Pulmonary artery endothelial cell (primary cell): ENCODE results near the gene NPB. TPM values are rescaled to one million over a fixed set of nuclear protein-coding genes. Genes with fewer than 3 reads are reported as not detected.
"Not testable (repeated sequence)": the region's sequence is repeated elsewhere in the genome, so short reads cannot be mapped to it uniquely, and the experiment has no call there.

Experiments used
- DNase-seq: peaks from one replicate; pipeline ENCODE4 v3.0.0-alpha.2; 2011; ENCODE audit warnings: low read depth, low spot score
- total RNA-seq: library from RNA; depleted of rRNA; stranded (reverse); fragments of >200 nt; gene quantifications from 2 replicates; pipeline ENCODE4 v1.2.3, GENCODE V29; 2014

NPB gene
- total RNA-seq, 1 donor from 2014 or later = 0.20 TPM

GRCh38 chr17:81911969-81912368 lies 9.9 kb downstream of the NPB start:
- no peak for DNase-seq

- DNase-seq = no peak
These were observed 10.6 kb downstream of the NPB start for GRCh38 chr17:81912441-81913309.

- DNase-seq = no peak
These were observed 11.5 kb downstream of the NPB start for GRCh38 chr17:81913394-81914102.

- no peak for DNase-seq
These were observed 12.2 kb downstream of the NPB start for GRCh38 chr17:81914103-81914850.

- no peak for DNase-seq
These were observed 13.3 kb downstream of the NPB start for GRCh38 chr17:81915331-81915730.

GRCh38 chr17:81916234-81917001 lies 14.4 kb downstream of the NPB start:
- DNase-seq = no peak

- DNase-seq = no peak
These were observed 15.7 kb downstream of the NPB start, which contains the start of gene SIRT7 for GRCh38 chr17:81917565-81918332. SIRT7 (minus strand) TSS chr17:81918176; CDS start chr17:81918131, 45 bp downstream.

- DNase-seq = not testable (repeated sequence)
These were observed 16.3 kb downstream of the NPB start for GRCh38 chr17:81918333-81918669.

- no peak for DNase-seq
These were observed 17.0 kb downstream of the NPB start for GRCh38 chr17:81918832-81919545.

GRCh38 chr17:81920612-81921536 lies 18.8 kb downstream of the NPB start:
- no peak for DNase-seq

GRCh38 chr17:81921537-81921862 lies 19.5 kb downstream of the NPB start:
- DNase-seq = no peak

- DNase-seq = no peak
These were observed 20.0 kb downstream of the NPB start for GRCh38 chr17:81921996-81922565.

GRCh38 chr17:81922566-81923301 lies 20.7 kb downstream of the NPB start:
- DNase-seq = no peak

- no peak for DNase-seq
These were observed 21.5 kb downstream of the NPB start for GRCh38 chr17:81923302-81924260.

GRCh38 chr17:81924557-81925532 lies 22.8 kb downstream of the NPB start:
- no peak for DNase-seq
